ENCODE results near the gene NR0B2. TPM values are rescaled to one million over a fixed set of nuclear protein-coding genes. Genes with fewer than 3 reads are reported as not detected.

NR0B2 gene
- total and polyA plus RNA-seq, 2 of the 13 experiments (the other 11 are each of a cell fraction or from before 2014, with no cell fraction given) = 72.5 to 133 TPM

DNA sequence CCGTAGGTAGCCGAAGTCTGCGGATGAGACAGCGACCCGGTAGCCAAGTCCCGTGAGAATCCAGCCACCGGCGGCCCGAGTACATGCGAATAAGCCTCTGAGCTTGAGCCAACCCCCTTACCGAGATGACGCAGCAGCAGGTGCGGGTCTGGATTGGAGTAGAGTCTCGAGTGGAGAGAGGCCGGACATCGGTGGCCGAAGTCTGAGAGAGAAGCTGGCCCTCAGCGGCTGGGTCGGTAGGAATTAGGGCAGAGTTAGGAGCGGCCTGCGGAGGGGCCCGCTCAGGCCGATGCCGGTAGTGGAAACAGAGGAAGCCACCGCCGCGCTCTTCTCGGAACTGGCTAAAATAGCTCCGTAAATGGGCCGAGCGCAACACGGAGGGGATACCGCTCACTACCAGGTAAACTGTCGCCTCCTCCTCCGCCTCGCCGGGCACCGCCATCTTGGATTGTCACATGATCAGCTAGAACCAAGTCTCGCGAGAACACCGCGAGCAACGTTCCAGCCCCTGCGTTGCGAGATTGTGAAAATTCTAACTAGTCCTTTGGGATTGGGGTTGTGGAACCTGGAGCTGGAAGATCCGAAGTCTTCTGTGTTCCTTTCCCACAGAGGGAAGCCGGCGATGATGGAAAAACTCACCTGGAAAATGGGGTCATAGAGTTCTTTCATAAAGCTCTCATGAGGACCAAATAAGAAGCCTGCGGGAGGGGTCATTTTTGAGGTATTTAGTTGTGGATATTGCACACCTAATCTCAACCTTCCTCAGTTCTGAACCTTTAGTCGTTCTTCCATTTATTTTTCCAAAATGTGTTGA, 13.6 kb downstream of the NR0B2 start, which contains the start of gene GPATCH3 (continued):
- TF ChIP-seq NFAT5 (CRISPR knock-in tag; IDR thresholded peaks at IDR 0.05) = no peak
- TF ChIP-seq ZNF788 (CRISPR knock-in tag; IDR thresholded peaks at IDR 0.05; ENCODE audit: borderline replicate concordance) = peak; percentile 94
- TF ChIP-seq ARNT2 (CRISPR knock-in tag; IDR thresholded peaks at IDR 0.05; ENCODE audit: low read depth) = peak; percentile 94; the same call in 1 of the 2 replicates
- TF ChIP-seq, protein P1, sequence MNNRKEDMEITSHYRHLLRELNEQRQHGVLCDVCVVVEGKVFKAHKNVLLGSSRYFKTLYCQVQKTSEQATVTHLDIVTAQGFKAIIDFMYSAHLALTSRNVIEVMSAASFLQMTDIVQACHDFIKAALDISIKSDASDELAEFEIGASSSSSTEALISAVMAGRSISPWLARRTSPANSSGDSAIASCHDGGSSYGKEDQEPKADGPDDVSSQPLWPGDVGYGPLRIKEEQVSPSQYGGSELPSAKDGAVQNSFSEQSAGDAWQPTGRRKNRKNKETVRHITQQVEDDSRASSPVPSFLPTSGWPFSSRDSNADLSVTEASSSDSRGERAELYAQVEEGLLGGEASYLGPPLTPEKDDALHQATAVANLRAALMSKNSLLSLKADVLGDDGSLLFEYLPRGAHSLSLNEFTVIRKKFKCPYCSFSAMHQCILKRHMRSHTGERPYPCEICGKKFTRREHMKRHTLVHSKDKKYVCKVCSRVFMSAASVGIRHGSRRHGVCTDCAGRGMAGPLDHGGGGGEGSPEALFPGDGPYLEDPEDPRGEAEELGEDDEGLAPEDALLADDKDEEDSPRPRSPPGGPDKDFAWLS (CRISPR knock-in tag; IDR thresholded peaks at IDR 0.05; ENCODE audit: borderline replicate concordance) = no peak
- TF ChIP-seq AKAP8 (CRISPR knock-in tag; IDR thresholded peaks at IDR 0.05) = no peak
- TF ChIP-seq BRCA1 (CRISPR knock-in tag; IDR thresholded peaks at IDR 0.05) = no peak
- TF ChIP-seq MTA3 (CRISPR knock-in tag; IDR thresholded peaks at IDR 0.05) = no peak
- TF ChIP-seq JDP2 (CRISPR knock-in tag; IDR thresholded peaks at IDR 0.05; ENCODE audit: borderline replicate concordance) = no peak
- TF ChIP-seq DMAP1 (CRISPR knock-in tag; IDR thresholded peaks at IDR 0.05) = peak; percentile 78; the same call in 1 of the 2 replicates
- no peak for TF ChIP-seq XRCC5 (optimal IDR thresholded peaks at IDR 0.05; ENCODE audit: low read length)
- no peak for TF ChIP-seq NFATC3 (CRISPR knock-in tag; IDR thresholded peaks at IDR 0.05)
- TF ChIP-seq RAD21 (CRISPR knock-in tag; IDR thresholded peaks at IDR 0.05) = no peak; the same call in none of the 2 replicates
- TF ChIP-seq ZNF720 (CRISPR knock-in tag; IDR thresholded peaks at IDR 0.05) = no peak
- TF ChIP-seq IKZF1 (IDR thresholded peaks at IDR 0.05) = no peak
- no peak for TF ChIP-seq EZH2 (conservative IDR thresholded peaks at IDR 0.05; ENCODE audit: low read depth, low read length)
- TF ChIP-seq NCOA5 (CRISPR knock-in tag; IDR thresholded peaks at IDR 0.05) = no peak
- TF ChIP-seq ZNF737 (CRISPR knock-in tag; IDR thresholded peaks at IDR 0.05; ENCODE audit: borderline replicate concordance) = no peak; the same call in 1 of the 2 replicates
- 0 out of 2 replicates have a peak, but pooled peaks have one; percentile 70 for TF ChIP-seq THYN1 (CRISPR knock-in tag; IDR thresholded peaks at IDR 0.05; ENCODE audit: borderline replicate concordance, low read depth)
- TF ChIP-seq, protein P2, sequence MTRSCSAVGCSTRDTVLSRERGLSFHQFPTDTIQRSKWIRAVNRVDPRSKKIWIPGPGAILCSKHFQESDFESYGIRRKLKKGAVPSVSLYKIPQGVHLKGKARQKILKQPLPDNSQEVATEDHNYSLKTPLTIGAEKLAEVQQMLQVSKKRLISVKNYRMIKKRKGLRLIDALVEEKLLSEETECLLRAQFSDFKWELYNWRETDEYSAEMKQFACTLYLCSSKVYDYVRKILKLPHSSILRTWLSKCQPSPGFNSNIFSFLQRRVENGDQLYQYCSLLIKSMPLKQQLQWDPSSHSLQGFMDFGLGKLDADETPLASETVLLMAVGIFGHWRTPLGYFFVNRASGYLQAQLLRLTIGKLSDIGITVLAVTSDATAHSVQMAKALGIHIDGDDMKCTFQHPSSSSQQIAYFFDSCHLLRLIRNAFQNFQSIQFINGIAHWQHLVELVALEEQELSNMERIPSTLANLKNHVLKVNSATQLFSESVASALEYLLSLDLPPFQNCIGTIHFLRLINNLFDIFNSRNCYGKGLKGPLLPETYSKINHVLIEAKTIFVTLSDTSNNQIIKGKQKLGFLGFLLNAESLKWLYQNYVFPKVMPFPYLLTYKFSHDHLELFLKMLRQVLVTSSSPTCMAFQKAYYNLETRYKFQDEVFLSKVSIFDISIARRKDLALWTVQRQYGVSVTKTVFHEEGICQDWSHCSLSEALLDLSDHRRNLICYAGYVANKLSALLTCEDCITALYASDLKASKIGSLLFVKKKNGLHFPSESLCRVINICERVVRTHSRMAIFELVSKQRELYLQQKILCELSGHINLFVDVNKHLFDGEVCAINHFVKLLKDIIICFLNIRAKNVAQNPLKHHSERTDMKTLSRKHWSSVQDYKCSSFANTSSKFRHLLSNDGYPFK (CRISPR knock-in tag; IDR thresholded peaks at IDR 0.05; ENCODE audit: borderline replicate concordance) = peak; percentile 83; the same call in 1 of the 2 replicates
- TF ChIP-seq HNRNPL (IDR thresholded peaks at IDR 0.05; ENCODE audit: low read depth, low read length) = 0 out of 2 replicates have a peak, but pooled peaks have one; percentile 34
- no peak for TF ChIP-seq ZNF878 (CRISPR knock-in tag; IDR thresholded peaks at IDR 0.05)

Measured in HepG2 (cell line).